OCI-LY3 (cell line): ENCODE results near the gene YPEL3.

Source experiments
- H2AFZ ChIP-seq: fragments of 200-600, 300-600 bp; shearing (Covaris generic); 2 replicates; pipeline ENCODE4 v1.6.0; 2014; ENCODE audit warnings: antibody characterized with exemption, low read depth, low read length
- H3K27ac ChIP-seq: fragments of 200-600, 300-600 bp; sonication (generic); 2 replicates; pipeline ENCODE4 v1.5.1; 2014; ENCODE audit warnings: mild to moderate bottlenecking, low read length, moderate library complexity, mixed read lengths
- H3K27me3 ChIP-seq: fragments of 200-600, 300-600 bp; sonication (generic); 2 replicates; pipeline ENCODE4 v1.6.1; 2014; ENCODE audit warnings: low read depth, low read length, mixed read lengths
- H3K36me3 ChIP-seq: fragments of 200-600, 300-600 bp; sonication (generic); replicated peaks from 2 replicates; pipeline ENCODE3; 2014; ENCODE audit warnings: low read depth, low read length, mixed read lengths
- H3K4me1 ChIP-seq: fragments of 300-600, 200-600 bp; sonication (generic); 2 replicates; pipeline ENCODE4 v1.6.1; 2014; ENCODE audit warnings: low read length, mixed read lengths
- H3K4me2 ChIP-seq: fragments of 200-600, 300-600 bp; sonication (generic); 2 replicates; pipeline ENCODE4 v1.6.1; 2014; ENCODE audit warnings: low read length, mixed read lengths
- H3K4me3 ChIP-seq: fragments of 300-600, 200-600 bp; sonication (generic); 2 replicates; pipeline ENCODE4 v1.5.1; 2014; ENCODE audit warnings: antibody characterized with exemption, mild to moderate bottlenecking, low read length, moderate library complexity
- H3K79me2 ChIP-seq: fragments of 300-600, 200-600 bp; shearing (Covaris generic); 2 replicates; pipeline ENCODE4 v1.6.1; 2014; ENCODE audit warnings: mild to moderate bottlenecking, low read length, mixed read lengths
- H3K9ac ChIP-seq: fragments of 300-600, 200-600 bp; shearing (Covaris generic); 2 replicates; pipeline ENCODE4 v1.6.0; 2014; ENCODE audit warnings: mild to moderate bottlenecking, low read length, moderate library complexity
- H3K9me3 ChIP-seq: fragments of 200-600, 300-600 bp; shearing (Covaris generic); 2 replicates; pipeline ENCODE4 v1.6.1; 2014; ENCODE audit warnings: low read length, mixed read lengths; ENCODE audit not compliant: insufficient read depth
- H4K20me1 ChIP-seq: fragments of 200-600, 300-600 bp; sonication (generic); 2 replicates; pipeline ENCODE4 v1.6.1; 2016; ENCODE audit warnings: low read length, mixed read lengths; ENCODE audit not compliant: insufficient read depth
- EZH2phosphoT487 ChIP-seq: fragments of 200-600 bp; shearing (Covaris generic); IDR thresholded peaks from 2 replicates; pipeline ENCODE4 v1.6.1; 2018; ENCODE audit warnings: antibody characterized with exemption, mixed run types, low read depth
- TF ChIP-seq, protein P1 (sequence below): fragments of 200-600, 300-600 bp; sonication (generic); IDR thresholded peaks from 2 replicates; pipeline ENCODE4 v1.5.1; 2014; ENCODE audit warnings: antibody characterized with exemption, low read length, low read depth

Gene YPEL3

DNA sequence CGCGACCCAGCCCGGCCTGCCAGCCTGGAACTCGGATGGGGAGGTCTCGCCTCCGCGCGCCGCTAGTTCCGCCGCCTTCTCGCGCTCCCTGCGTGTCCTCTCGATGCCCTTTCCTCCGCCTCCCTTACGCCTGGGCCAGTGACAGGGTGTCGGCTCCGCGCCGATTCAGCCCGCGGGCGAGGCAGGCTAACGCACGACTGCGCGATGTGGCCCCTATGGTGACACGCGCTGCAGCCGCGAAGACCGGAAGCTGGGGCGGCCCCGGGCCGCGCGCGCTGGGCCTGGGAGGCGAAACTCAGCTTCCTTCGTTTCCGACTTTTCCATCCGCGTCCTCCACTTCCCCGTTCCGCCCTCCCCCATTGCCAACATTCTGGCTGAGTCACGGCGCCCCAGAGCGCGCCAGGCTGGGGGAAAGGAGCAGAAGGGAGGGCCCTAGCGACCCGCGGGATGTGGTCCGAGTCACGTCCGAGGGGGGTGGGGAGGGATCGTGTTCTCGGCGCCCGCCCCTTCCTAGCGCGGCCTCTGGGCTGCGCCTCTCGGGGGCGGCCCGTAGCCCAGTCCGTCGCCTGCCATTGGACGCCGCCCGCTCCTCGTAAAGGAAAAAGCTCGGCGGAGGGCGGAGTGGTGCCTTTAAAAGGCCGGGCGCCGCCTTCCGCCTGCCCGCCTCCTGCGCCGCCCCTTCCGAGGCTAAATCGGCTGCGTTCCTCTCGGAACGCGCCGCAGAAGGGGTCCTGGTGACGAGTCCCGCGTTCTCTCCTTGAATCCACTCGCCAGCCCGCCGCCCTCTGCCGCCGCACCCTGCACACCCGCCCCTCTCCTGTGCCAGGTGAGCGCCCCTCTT lies 30.7 kb downstream of the YPEL3 start, which contains the start of gene ALDOA:
TSS of gene ALDOA (plus strand) at position 659 of the 841 bp plus-strand sequence. CDS start 1,138 bp downstream, outside the sequence.
- peaks cover 18% of the 10 kb centered on the region for H3K4me1 ChIP-seq
- peaks cover 44% of the 10 kb centered on the region for H3K36me3 ChIP-seq
- H3K79me2 ChIP-seq: peaks cover 63% of the 10 kb centered on the region
- H3K4me3 ChIP-seq: peak within 1 kb of the TSS; percentile 94
- H3K27ac ChIP-seq: peak within 1 kb of the TSS; percentile 92
- TF ChIP-seq, protein P1, sequence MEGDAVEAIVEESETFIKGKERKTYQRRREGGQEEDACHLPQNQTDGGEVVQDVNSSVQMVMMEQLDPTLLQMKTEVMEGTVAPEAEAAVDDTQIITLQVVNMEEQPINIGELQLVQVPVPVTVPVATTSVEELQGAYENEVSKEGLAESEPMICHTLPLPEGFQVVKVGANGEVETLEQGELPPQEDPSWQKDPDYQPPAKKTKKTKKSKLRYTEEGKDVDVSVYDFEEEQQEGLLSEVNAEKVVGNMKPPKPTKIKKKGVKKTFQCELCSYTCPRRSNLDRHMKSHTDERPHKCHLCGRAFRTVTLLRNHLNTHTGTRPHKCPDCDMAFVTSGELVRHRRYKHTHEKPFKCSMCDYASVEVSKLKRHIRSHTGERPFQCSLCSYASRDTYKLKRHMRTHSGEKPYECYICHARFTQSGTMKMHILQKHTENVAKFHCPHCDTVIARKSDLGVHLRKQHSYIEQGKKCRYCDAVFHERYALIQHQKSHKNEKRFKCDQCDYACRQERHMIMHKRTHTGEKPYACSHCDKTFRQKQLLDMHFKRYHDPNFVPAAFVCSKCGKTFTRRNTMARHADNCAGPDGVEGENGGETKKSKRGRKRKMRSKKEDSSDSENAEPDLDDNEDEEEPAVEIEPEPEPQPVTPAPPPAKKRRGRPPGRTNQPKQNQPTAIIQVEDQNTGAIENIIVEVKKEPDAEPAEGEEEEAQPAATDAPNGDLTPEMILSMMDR: no peak
- no peak for TF ChIP-seq EZH2phosphoT487
- H3K27me3 ChIP-seq: no peaks in the 10 kb centered on the region
- H3K9me3 ChIP-seq: no peaks in the 10 kb centered on the region
- H2AFZ ChIP-seq: no peak within 1 kb of the TSS; the same call in 1 of the 2 replicates
- H3K9ac ChIP-seq: peak within 1 kb of the TSS; percentile 92
- peaks cover 42% of the 10 kb centered on the region for H4K20me1 ChIP-seq
- H3K4me2 ChIP-seq: peak within 1 kb of the TSS; percentile 88

DNA sequence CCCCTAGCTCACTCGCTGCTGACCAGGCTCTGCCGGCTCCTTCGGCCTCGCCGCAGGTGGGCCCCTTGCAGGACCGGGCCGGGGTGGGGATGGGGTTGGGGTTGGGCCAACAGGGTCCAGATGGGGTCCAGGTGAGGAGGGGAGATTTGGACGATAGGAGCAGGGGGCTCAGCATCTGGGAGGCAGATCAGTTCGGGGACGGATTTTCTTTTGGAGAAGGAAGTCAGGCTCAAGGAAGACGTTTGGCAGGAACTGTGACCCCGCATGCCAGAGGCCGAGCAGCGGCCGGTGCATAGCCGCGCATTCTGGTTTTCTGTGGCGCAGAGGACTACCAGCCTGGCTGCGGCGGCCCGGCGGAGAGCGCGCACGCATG lies 31.3 kb downstream of the YPEL3 start:
- H4K20me1 ChIP-seq: peaks cover 36% of the 10 kb centered on the region
- H3K9me3 ChIP-seq: no peaks in the 10 kb centered on the region
- peak overlapping the region; percentile 92 for H3K9ac ChIP-seq
- no peaks in the 10 kb centered on the region for H3K27me3 ChIP-seq
- peak overlapping the region; percentile 86 for H3K4me2 ChIP-seq
- peak overlapping the region; percentile 94 for H3K4me3 ChIP-seq
- peaks cover 18% of the 10 kb centered on the region for H3K4me1 ChIP-seq
- peaks cover 38% of the 10 kb centered on the region for H3K36me3 ChIP-seq
- H3K27ac ChIP-seq: peak overlapping the region; percentile 92
- H2AFZ ChIP-seq: no peak overlapping the region
- TF ChIP-seq EZH2phosphoT487: no peak
- peaks cover 58% of the 10 kb centered on the region for H3K79me2 ChIP-seq

DNA sequence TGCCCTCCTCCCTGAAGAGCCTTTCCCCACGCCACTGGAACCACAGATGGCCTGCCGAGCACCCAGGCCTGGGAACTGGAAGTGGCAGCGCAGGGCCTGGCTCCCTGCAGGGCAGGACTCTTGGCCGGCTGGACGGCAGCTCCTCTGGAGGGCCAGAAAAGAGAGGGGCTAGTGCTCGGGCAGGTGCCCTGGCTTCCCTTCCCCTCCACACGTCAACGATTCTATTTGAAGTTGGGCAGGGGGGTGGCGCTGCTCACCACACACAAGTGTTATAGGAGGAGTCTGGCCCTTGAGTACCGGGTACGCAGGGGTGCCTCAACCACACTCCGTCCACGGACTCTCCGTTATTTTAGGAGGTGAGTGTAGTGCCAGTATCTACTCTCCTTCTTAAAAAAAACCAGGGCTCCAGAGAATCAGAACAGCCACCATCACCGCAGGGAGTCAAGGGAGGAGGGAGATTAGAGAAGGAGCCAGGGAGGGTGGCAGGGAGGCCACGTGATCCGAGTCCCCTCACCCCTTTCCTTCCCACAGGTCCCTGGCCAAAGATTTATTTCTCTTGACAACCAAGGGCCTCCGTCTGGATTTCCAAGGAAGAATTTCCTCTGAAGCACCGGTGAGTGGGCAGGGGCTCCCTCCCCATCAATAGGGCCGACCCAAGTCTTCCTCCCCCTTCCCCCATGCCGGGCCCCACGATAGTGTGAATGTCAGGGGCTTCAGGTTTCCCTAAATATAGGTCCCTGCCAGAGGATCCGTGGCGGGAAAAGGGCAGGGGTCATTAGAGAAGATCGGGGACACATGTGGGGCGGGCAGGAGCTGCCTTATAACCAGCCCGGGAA lies 31.9 kb downstream of the YPEL3 start:
- H3K4me3 ChIP-seq: peak overlapping the region; percentile 94
- H3K27ac ChIP-seq: peak overlapping the region; percentile 92
- peak overlapping the region; percentile 43; the same call in 1 of the 2 replicates for H2AFZ ChIP-seq
- H3K27me3 ChIP-seq: no peaks in the 10 kb centered on the region
- peaks cover 32% of the 10 kb centered on the region for H3K36me3 ChIP-seq
- peaks cover 52% of the 10 kb centered on the region for H3K79me2 ChIP-seq
- H3K4me1 ChIP-seq: peaks cover 18% of the 10 kb centered on the region
- H3K9me3 ChIP-seq: no peaks in the 10 kb centered on the region
- peaks cover 30% of the 10 kb centered on the region for H4K20me1 ChIP-seq
- H3K9ac ChIP-seq: peak overlapping the region; percentile 92
- TF ChIP-seq, protein P1: peak; percentile 62
- no peak for TF ChIP-seq EZH2phosphoT487
- H3K4me2 ChIP-seq: peak overlapping the region; percentile 86

DNA sequence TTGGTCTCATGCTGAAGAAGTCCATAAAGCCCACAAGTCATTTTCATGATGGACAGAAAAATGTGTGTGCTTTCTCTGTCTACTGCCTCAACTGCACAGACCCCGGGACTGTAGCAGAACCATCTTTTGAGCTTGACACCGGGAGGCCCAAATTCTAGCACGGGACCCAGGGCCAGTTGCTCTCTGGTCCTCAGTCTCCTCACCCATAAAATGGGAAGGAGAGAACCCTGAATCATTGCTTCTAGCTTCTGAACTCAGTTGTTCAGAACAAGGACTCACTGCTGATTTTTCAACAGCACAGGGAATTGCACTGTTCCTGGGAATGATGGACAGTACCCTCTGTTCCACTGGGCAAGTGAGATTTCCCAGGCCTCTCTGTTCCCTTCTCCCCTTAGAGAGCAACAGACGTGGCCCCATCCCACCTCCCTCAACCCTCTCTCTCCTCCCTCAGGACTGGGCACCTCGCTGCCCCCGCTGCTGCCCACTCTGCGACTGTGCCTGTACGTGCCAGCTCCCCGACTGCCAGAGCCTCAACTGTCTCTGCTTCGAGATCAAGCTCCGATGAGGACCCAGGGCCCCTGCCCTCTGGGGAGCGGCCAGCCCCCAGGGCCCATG lies 32.6 kb downstream of the YPEL3 start:
- H3K36me3 ChIP-seq: peaks cover 24% of the 10 kb centered on the region
- peak overlapping the region; percentile 43; the same call in 1 of the 2 replicates for H2AFZ ChIP-seq
- H3K79me2 ChIP-seq: peaks cover 45% of the 10 kb centered on the region
- no peak for TF ChIP-seq EZH2phosphoT487
- TF ChIP-seq, protein P1: no peak
- no peaks in the 10 kb centered on the region for H3K27me3 ChIP-seq
- H3K9me3 ChIP-seq: no peaks in the 10 kb centered on the region
- H3K4me1 ChIP-seq: peaks cover 18% of the 10 kb centered on the region
- H4K20me1 ChIP-seq: peaks cover 23% of the 10 kb centered on the region
- H3K9ac ChIP-seq: peak overlapping the region; percentile 92
- peak overlapping the region; percentile 92 for H3K27ac ChIP-seq
- H3K4me3 ChIP-seq: peak overlapping the region; percentile 94
- peak overlapping the region; percentile 86 for H3K4me2 ChIP-seq
